Measurements from ENCODE around the gene OPCML. TPM values are rescaled to one million over a fixed set of nuclear protein-coding genes. Genes with fewer than 3 reads are reported as not detected.

Gene OPCML
- total RNA-seq, 4 donors from 2014 or later, result 0.33 TPM; not detected in 3

- no peak overlapping the region for H3K4me3 ChIP-seq (replicated peaks in 1 of 3)
- no peaks in the 10 kb centered on the region for H3K4me1 ChIP-seq
- WGBS, 2 donors, result 16 to 19% methylated on average over 15 to 17 of the region's 18 CpGs
- no peaks in the 10 kb centered on the region for H3K36me3 ChIP-seq
- no peaks in the 10 kb centered on the region for H3K9me3 ChIP-seq
- no peaks in the 10 kb centered on the region for H3K27me3 ChIP-seq
- no peak overlapping the region for H3K27ac ChIP-seq
- TF ChIP-seq POLR2A (IDR thresholded peaks at IDR 0.05), result no peak
- TF ChIP-seq, protein P1, sequence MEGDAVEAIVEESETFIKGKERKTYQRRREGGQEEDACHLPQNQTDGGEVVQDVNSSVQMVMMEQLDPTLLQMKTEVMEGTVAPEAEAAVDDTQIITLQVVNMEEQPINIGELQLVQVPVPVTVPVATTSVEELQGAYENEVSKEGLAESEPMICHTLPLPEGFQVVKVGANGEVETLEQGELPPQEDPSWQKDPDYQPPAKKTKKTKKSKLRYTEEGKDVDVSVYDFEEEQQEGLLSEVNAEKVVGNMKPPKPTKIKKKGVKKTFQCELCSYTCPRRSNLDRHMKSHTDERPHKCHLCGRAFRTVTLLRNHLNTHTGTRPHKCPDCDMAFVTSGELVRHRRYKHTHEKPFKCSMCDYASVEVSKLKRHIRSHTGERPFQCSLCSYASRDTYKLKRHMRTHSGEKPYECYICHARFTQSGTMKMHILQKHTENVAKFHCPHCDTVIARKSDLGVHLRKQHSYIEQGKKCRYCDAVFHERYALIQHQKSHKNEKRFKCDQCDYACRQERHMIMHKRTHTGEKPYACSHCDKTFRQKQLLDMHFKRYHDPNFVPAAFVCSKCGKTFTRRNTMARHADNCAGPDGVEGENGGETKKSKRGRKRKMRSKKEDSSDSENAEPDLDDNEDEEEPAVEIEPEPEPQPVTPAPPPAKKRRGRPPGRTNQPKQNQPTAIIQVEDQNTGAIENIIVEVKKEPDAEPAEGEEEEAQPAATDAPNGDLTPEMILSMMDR (IDR thresholded peaks at IDR 0.05), result no peak
- DNase-seq, result no peak
- intact Hi-C loops (cut with DNase I), result no loop called here
These were observed 2.3 kb downstream of the OPCML start for GRCh38 chr11:133529807-133530500.

- no peaks in the 10 kb centered on the region for H3K4me1 ChIP-seq
- intact Hi-C loops (cut with DNase I), result no loop called here
- H3K4me3 ChIP-seq (replicated peaks in 1 of 3), result no peak overlapping the region
- 74 to 77% methylated on average over 3 of the region's 3 CpGs for WGBS, 2 donors
- no peak overlapping the region for H3K27ac ChIP-seq
- no peaks in the 10 kb centered on the region for H3K9me3 ChIP-seq
- DNase-seq, result no peak
- no peaks in the 10 kb centered on the region for H3K27me3 ChIP-seq
- no peak for TF ChIP-seq POLR2A (IDR thresholded peaks at IDR 0.05)
- TF ChIP-seq, protein P1 (IDR thresholded peaks at IDR 0.05), result no peak
- no peaks in the 10 kb centered on the region for H3K36me3 ChIP-seq
These were observed 5.5 kb downstream of the OPCML start for GRCh38 chr11:133526790-133527189.

- no peak overlapping the region for H3K27ac ChIP-seq
- no peaks in the 10 kb centered on the region for H3K4me1 ChIP-seq
- no peaks in the 10 kb centered on the region for H3K36me3 ChIP-seq
- 76 to 77% methylated on average over 7 of the region's 7 CpGs for WGBS, 2 donors
- H3K9me3 ChIP-seq, result no peaks in the 10 kb centered on the region
- intact Hi-C loops (cut with DNase I), result no loop called here
- H3K27me3 ChIP-seq, result no peaks in the 10 kb centered on the region
- DNase-seq, result no peak
- no peak for TF ChIP-seq POLR2A (IDR thresholded peaks at IDR 0.05)
- TF ChIP-seq, protein P1 (IDR thresholded peaks at IDR 0.05), result no peak
- H3K4me3 ChIP-seq (replicated peaks in 1 of 3), result no peak overlapping the region
These were observed 6.3 kb downstream of the OPCML start for GRCh38 chr11:133525976-133526375.

DNA sequence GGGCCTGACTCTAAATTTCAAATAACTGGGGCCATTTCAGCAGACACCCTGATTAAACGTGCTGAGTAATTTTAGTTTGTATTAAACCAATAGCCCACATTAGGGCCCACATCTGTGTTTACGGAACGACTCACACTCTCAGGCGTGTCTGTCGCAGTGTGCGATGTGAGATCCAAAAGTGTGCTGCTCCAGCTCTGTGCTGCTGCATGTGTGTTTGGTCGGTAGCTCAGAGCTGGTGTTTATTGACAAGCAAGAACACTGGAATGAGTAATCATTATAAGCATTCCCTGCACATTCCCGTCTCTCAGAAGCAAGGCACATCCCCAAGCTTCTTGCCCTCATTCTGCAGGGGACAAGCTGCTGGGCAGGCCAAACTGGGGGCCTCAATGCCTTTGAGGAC is 7.8 kb downstream of the OPCML start:
- no peak for DNase-seq
- no peaks in the 10 kb centered on the region for H3K4me1 ChIP-seq
- 88 to 89% methylated on average over 8 of the region's 8 CpGs for WGBS, 2 donors
- H3K9me3 ChIP-seq, result no peaks in the 10 kb centered on the region
- TF ChIP-seq, protein P1 (IDR thresholded peaks at IDR 0.05), result no peak
- TF ChIP-seq POLR2A (IDR thresholded peaks at IDR 0.05), result no peak
- intact Hi-C loops (cut with DNase I), result no loop called here
- no peak overlapping the region for H3K4me3 ChIP-seq (replicated peaks in 1 of 3)
- H3K36me3 ChIP-seq, result no peaks in the 10 kb centered on the region
- H3K27ac ChIP-seq, result no peak overlapping the region
- H3K27me3 ChIP-seq, result no peaks in the 10 kb centered on the region

GRCh38 chr11:133522344-133522743 is 10.0 kb downstream of the OPCML start:
- no peaks in the 10 kb centered on the region for H3K9me3 ChIP-seq
- no peak overlapping the region for H3K4me3 ChIP-seq (replicated peaks in 1 of 3)
- WGBS, 2 donors, result 85 to 89% methylated on average over 6 of the region's 6 CpGs
- no peak overlapping the region for H3K27ac ChIP-seq
- H3K4me1 ChIP-seq, result no peaks in the 10 kb centered on the region
- H3K36me3 ChIP-seq, result no peaks in the 10 kb centered on the region
- intact Hi-C loops (cut with DNase I), result no loop called here
- no peak for TF ChIP-seq POLR2A (IDR thresholded peaks at IDR 0.05)
- TF ChIP-seq, protein P1 (IDR thresholded peaks at IDR 0.05), result no peak
- H3K27me3 ChIP-seq, result no peaks in the 10 kb centered on the region
- no peak for DNase-seq
